GM10248 (cell line): ENCODE data around the gene SEL1L.

Source experiments
- CTCF ChIA-PET: fragments of 300-600 bp; sonication (Branson Sonifier 250); formaldehyde crosslinking; extraction: SDS; loops from one replicate; lab custom pipeline; 2021; ENCODE audit warnings: antibody characterized with exemption; lab: Yijun Ruan, JAX
- POLR2A ChIA-PET: fragments of 350-650 bp; sonication (Branson Sonifier 250); formaldehyde crosslinking; extraction: SDS; loops from one replicate; lab custom pipeline; 2020; ENCODE audit warnings: antibody characterized with exemption; lab: Yijun Ruan, JAX
- DNase-seq: peaks from one replicate; pipeline ENCODE4 v3.0.0; 2012; ENCODE audit errors: extremely low spot score
- TF ChIP-seq, protein P1 (sequence below): IDR thresholded peaks from 2 replicates; pipeline ENCODE4 v1.5.1; 2012; ENCODE audit warnings: mild to moderate bottlenecking, low read depth; ENCODE audit errors: extremely low read depth, missing control alignments, control extremely low read depth

The SEL1L gene

DNA sequence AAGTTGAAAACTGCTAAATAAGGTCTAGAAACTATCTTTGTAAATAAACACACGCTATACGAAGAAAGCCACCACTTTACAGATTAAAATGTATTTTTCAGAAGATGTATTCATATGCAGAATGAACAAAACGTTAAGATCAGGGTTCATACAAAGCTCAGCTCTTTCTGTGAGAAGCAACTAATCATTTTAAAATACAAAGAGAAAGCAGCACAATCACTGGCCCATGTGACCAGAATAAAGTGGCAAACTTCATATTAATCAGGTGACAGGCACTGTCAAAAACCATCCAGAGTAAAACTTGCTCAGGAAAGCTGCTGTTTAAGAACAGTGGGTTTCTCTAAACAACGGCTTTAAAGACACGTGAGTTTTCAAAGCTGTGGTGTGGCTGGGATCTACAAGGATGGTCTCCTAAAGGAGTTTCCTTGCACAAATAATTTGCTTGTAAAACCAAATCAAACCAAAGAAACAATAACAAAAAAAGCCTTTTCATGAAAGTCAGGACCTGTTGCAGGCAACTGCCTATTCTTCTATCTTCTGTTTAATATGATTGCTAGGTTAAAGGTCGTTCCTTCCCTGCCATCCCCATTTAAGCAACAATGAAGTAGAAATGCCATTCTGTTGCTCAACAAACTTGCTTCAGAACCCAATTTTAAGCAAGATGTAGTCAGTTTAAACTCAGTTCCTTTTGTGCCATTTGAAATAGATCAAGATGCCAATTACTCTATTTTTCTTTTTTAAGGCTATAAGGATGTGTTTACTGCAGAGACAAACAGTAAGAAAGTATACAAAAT, 22.3 kb downstream of the SEL1L start:
- ChIA-PET CTCF (interaction anchor here (0.9 to 1.3 kb wide), 4 partner anchors 14 to 25 kb away, joined by 3 read pairs; no protein-coding TSS in a partner anchor), POLR2A (no interaction called here)
- TF ChIP-seq, protein P1, sequence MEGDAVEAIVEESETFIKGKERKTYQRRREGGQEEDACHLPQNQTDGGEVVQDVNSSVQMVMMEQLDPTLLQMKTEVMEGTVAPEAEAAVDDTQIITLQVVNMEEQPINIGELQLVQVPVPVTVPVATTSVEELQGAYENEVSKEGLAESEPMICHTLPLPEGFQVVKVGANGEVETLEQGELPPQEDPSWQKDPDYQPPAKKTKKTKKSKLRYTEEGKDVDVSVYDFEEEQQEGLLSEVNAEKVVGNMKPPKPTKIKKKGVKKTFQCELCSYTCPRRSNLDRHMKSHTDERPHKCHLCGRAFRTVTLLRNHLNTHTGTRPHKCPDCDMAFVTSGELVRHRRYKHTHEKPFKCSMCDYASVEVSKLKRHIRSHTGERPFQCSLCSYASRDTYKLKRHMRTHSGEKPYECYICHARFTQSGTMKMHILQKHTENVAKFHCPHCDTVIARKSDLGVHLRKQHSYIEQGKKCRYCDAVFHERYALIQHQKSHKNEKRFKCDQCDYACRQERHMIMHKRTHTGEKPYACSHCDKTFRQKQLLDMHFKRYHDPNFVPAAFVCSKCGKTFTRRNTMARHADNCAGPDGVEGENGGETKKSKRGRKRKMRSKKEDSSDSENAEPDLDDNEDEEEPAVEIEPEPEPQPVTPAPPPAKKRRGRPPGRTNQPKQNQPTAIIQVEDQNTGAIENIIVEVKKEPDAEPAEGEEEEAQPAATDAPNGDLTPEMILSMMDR: no peak

GRCh38 chr14:81509838-81510452, 23.7 kb downstream of the SEL1L start:
- no peak for DNase-seq
- POLR2A ChIA-PET: interaction anchor here (0.9 kb wide), 1 partner anchor 23 kb away, joined by 3 read pairs; no protein-coding TSS in a partner anchor
- TF ChIP-seq, protein P1: no peak
- CTCF ChIA-PET: interaction anchor here (0.8 to 1.3 kb wide), 5 partner anchors 13 to 27 kb away, joined by 3 read pairs; no protein-coding TSS in a partner anchor

More for the DNA sequence above, 22.3 kb downstream of the SEL1L start:
- no peak for DNase-seq

DNA sequence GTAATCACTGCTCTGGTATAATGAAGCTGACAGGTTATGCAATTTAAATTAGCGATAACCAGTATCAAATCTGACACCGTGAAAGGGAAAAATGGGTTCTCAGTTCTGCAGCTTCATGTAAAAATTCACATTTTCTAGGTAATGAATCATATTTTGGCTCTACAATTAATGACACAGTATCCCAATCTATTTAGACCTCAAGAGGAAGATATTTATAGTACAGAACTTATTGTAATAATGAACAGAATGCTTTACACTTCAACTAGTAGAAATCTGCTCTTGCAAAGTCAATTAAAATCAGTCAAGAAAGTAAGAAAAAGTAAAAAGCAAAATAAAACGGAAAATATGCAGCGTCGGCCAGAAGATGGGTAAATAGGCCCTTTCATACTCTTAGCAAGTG, 24.3 kb downstream of the SEL1L start:
- POLR2A ChIA-PET: interaction anchor here (0.9 kb wide), 1 partner anchor 23 kb away, joined by 3 read pairs; no protein-coding TSS in a partner anchor
- CTCF ChIA-PET: interaction anchor here (0.8 to 1.3 kb wide), 2 partner anchors 20 to 24 kb away, joined by 3 read pairs; no protein-coding TSS in a partner anchor
- TF ChIP-seq, protein P1: no peak
- no peak for DNase-seq

DNA sequence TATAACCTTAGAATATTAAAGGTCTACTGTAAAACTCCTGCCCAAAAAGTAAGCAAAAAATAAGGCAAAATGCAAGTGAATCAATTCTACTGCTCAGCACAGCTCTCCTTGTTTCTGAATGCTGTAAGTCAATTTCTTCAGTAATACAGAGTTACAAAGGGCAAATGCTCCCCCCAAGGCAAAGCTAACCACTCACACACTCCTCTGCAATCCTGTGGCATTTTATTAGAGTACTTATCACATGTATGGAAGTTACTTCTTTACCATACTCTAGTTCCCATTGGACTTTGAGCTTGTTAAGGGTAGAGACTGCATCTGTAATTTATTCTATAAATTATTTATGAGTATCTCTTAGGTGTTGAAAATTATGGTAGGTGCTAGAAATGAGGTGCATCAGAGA, 27.2 kb downstream of the SEL1L start:
- POLR2A ChIA-PET: no interaction called here
- TF ChIP-seq, protein P1: no peak
- no peak for DNase-seq
- CTCF ChIA-PET: interaction anchor here (1.5 to 2.4 kb wide), 2 partner anchors 42 to 237 kb away, joined by 3 to 7 read pairs; no protein-coding TSS in a partner anchor

DNA sequence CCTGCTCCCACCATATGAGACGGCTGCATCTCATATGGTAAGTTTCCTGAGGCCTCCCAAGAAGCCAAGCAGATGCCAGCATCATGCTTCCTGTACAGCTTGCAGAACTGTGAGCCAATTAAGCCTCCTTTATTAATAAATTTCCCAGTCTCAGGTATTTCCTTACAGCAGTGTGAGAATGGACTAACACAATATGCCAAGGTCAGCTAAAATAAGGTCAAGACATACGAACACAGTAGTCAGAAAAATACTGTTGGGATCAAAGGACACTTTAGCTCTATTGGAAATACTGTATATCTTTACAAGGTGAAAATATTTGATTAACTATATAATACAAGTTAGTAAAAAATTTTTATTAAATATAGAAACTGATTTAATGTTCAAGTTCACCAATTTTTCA, 28.8 kb downstream of the SEL1L start:
- TF ChIP-seq, protein P1: no peak
- ChIA-PET POLR2A (no interaction called here), CTCF (interaction anchor here (2.4 kb wide), 1 partner anchor 40 kb away, joined by 7 read pairs; no protein-coding TSS in a partner anchor)
- no peak for DNase-seq

- ChIA-PET CTCF (interaction anchor here (1.4 to 1.7 kb wide), 3 partner anchors 11 to 22 kb away, joined by 3 to 5 read pairs (median 4); no protein-coding TSS in a partner anchor), POLR2A (no interaction called here)
- no peak for DNase-seq
- TF ChIP-seq, protein P1: no peak
Observed at GRCh38 chr14:81485781-81486180, 47.9 kb downstream of the SEL1L start.
